Stomach (tissue), 9 donors: Measurements from ENCODE around the gene COPE. TPM values are rescaled to one million over a fixed set of nuclear protein-coding genes. Genes with fewer than 3 reads are reported as not detected.

ENCODE experiments used
- DNase-seq, 2 donors: peaks; one replicate each; pipeline versions ENCODE4 v3.0.0 to v3.0.0-alpha.2; 2013 to 2019
- H3K27ac ChIP-seq, 5 donors: fragments of 200-600 bp in 4 of 5; sonication (generic) in 4 of 5; one replicate each; pipeline ENCODE4 v1.5.1; 2013 to 2019; ENCODE audit warnings: mild to moderate bottlenecking in 1 of 5, moderate library complexity in 1 of 5
- H3K27me3 ChIP-seq, 3 donors: fragments of 200-600 bp; sonication (generic); one replicate each; pipeline ENCODE4 v1.5.1; 2017 to 2019; ENCODE audit warnings: mixed run types in 1 of 3
- H3K36me3 ChIP-seq, 4 donors: fragments of 200-600 bp; sonication (generic); 1 replicate in 3 of 4; 2 replicates in 1 of 4; pipeline ENCODE4 v1.5.1; 2016 to 2019
- H3K4me1 ChIP-seq, 4 donors: fragments of 200-600 bp; sonication (generic); one replicate each; pipeline ENCODE4 v1.5.1; 2016 to 2019
- H3K4me3 ChIP-seq, 4 donors: fragments of 200-600 bp; sonication (generic) in 3 of 4; one replicate each; pipeline ENCODE4 v1.5.1; 2016 to 2019; ENCODE audit warnings: mild to moderate bottlenecking in 1 of 4
- H3K9me3 ChIP-seq, 4 donors: fragments of 200-600 bp; sonication (generic); one replicate each; pipeline ENCODE4 v1.5.1; 2016 to 2019
- EP300 ChIP-seq: sonication (generic); formaldehyde crosslinking; IDR thresholded peaks from one replicate; pipeline ENCODE4 v1.6.1; 2017; ENCODE audit warnings: antibody characterized with exemption
- POLR2A ChIP-seq, 4 donors: fragments of 450-650 bp; IDR thresholded peaks; one replicate each; pipeline ENCODE4 v1.6.1; 2016; ENCODE audit warnings: antibody characterized with exemption in 4 of 4, control low read depth in 2 of 4, mild to moderate bottlenecking in 1 of 4, moderate library complexity in 1 of 4
- POLR2AphosphoS5 ChIP-seq, 3 donors: sonication (generic); formaldehyde crosslinking; IDR thresholded peaks; one replicate each; pipeline ENCODE4 v1.6.1; 2016; ENCODE audit warnings: antibody characterized with exemption in 3 of 3
- WGBS, 5 donors: extraction: QIAGEN DNeasy Blood & Tissue Kit in 3 of 5; methylation state at CpG; one replicate each; pipeline versions ENCODE4 v1.1.5 to v1.1.7; 2013 to 2018; 5-methylcytosine and 5-hydroxymethylcytosine counted together
- intact Hi-C: fragments of 100-400 bp; cut with DNase I; formaldehyde crosslinking; loops from one replicate; pipeline ENCODE4 v1.15.1; 2023; ENCODE audit warnings: low total_unique reads
- polyA plus RNA-seq, 3 donors: library from polyadenylated mRNA; stranded (reverse); fragments of 200-250 nt; gene quantifications; one replicate each; pipeline ENCODE4 v1.2.3, GENCODE V29; 2013
- total RNA-seq, 5 donors: library from RNA; depleted of rRNA; stranded (reverse); fragments of >200 nt; gene quantifications; one replicate each; pipeline versions ENCODE4 v1.1.0 to v1.2.3, GENCODE V29; 2014 to 2016
- TF ChIP-seq, protein P1 (sequence below), 7 experiments: fragments of 450-650 bp in 4 of 7; fragments of 200-600 bp in 3 of 7; sonication (generic) in 3 of 7; IDR thresholded peaks; one replicate each; pipeline ENCODE4 v1.5.1; 2016 to 2019; ENCODE audit warnings: antibody characterized with exemption in 7 of 7, control low read depth in 2 of 7, mild to moderate bottlenecking in 1 of 7
- donor health status: healthy with polysubstance abuse.
- donor health status: Bipolar disorder and iron deficiency.
- donor health status: healthy.

COPE gene
- total and polyA plus RNA-seq, 8 donors, result 76.7 to 283 (median 209) TPM

DNA sequence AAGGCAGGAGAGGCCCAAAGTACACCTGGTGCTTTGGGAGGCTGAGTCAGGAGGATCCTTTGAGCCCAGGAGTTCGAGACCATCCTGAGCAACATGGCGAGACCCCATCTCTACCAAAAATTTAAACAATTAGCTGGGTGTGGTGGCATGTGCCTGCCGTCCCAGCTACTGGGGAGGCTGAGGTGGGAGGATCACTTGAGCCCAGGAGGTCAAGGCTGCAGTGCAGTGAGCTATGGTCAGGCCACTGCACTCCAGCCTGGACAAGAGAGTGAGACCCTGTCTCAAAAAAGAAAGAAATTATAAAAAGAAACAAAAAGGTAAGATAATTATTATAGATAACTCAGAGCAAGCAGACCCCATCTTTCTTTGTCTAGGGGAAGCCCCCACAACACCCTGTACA lies 20.0 kb upstream of the COPE start:
- no peak for DNase-seq
- peaks cover 0 to 7% (median 0%) of the 10 kb centered on the region in 3 donors for H3K27me3 ChIP-seq
- TF ChIP-seq POLR2AphosphoS5 (IDR thresholded peaks at IDR 0.05) (no peak), EP300 (no peak), POLR2A (IDR thresholded peaks at IDR 0.05) (no peak)
- TF ChIP-seq, protein P1, sequence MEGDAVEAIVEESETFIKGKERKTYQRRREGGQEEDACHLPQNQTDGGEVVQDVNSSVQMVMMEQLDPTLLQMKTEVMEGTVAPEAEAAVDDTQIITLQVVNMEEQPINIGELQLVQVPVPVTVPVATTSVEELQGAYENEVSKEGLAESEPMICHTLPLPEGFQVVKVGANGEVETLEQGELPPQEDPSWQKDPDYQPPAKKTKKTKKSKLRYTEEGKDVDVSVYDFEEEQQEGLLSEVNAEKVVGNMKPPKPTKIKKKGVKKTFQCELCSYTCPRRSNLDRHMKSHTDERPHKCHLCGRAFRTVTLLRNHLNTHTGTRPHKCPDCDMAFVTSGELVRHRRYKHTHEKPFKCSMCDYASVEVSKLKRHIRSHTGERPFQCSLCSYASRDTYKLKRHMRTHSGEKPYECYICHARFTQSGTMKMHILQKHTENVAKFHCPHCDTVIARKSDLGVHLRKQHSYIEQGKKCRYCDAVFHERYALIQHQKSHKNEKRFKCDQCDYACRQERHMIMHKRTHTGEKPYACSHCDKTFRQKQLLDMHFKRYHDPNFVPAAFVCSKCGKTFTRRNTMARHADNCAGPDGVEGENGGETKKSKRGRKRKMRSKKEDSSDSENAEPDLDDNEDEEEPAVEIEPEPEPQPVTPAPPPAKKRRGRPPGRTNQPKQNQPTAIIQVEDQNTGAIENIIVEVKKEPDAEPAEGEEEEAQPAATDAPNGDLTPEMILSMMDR (IDR thresholded peaks at IDR 0.05), result no peak
- H3K36me3 ChIP-seq, result peaks cover 0 to 27% (median 13%) of the 10 kb centered on the region in 4 donors
- H3K27ac ChIP-seq, result no peak overlapping the region
- no peak overlapping the region for H3K4me3 ChIP-seq
- intact Hi-C loops, result no loop called here
- WGBS, 5 donors, result 89 to 100% (median 90%) methylated on average over 3 of the region's 3 CpGs
- H3K4me1 ChIP-seq, result peaks cover 12 to 28% (median 21%) of the 10 kb centered on the region in 4 donors
- H3K9me3 ChIP-seq, result no peaks in the 10 kb centered on the region

DNA sequence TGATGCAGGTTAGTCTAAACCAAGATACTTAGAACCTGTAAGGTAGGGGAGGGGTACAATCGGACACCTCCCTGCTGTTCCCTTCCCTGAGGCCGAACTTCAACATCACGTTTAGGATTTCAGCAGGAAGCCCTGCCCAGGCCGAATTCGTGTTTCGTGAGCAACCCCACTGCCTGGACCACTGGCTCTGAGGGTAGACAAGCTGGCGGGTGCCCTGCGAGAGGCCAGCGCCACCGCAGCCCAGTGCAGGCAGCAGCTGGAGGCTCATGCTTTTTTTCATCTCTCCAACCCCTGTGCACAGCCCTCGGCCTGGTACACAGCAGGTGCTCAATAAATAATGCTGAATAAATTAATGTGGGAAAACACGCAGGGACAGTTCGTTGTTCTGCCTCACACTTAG lies 14.1 kb upstream of the COPE start:
- H3K27me3 ChIP-seq, result no peaks in the 10 kb centered on the region
- H3K4me1 ChIP-seq, result peaks cover 7 to 14% (median 12%) of the 10 kb centered on the region in 4 donors
- H3K27ac ChIP-seq, result no peak overlapping the region
- H3K9me3 ChIP-seq, result no peaks in the 10 kb centered on the region
- no peak for DNase-seq
- intact Hi-C loops, result no loop called here
- peaks cover 6 to 60% (median 49%) of the 10 kb centered on the region in 4 donors for H3K36me3 ChIP-seq
- TF ChIP-seq POLR2A (IDR thresholded peaks at IDR 0.05) (no peak), EP300 (no peak), POLR2AphosphoS5 (IDR thresholded peaks at IDR 0.05) (no peak)
- TF ChIP-seq, protein P1 (IDR thresholded peaks at IDR 0.05), result no peak
- WGBS, 5 donors, result 83 to 90% (median 89%) methylated on average over 13 of the region's 13 CpGs
- H3K4me3 ChIP-seq, result no peak overlapping the region

DNA sequence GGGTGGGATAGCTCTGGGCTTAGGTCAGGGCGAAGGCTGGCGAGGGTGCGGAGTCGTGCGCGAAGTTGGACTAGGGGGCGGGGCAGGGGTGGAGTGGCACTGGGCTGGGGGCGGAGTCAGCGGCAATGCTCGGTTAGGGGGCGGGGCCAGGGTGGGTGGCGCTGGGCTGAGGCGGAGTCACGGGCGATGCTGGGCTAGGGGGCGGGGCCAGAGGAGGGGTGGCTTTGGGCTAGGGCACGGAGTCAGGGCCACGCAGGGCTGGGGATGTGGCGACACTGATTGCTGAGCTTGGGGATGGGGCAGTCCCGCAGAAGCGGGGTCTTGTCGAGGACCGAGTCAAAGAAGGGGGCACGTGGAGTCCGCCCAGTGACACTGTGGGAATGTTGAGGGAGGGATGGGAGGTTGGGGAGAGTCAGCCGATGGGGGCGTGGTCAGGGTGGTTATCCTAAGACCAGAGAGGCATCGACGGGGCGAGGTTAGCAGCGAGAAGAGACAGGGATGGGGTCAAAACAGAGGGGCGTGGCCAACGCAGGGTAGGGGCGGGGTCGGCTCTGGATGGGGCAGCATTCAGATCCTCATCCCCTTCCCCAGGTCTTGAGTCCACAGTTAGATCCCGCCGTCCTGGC lies 13.1 kb upstream of the COPE start:
- H3K36me3 ChIP-seq, result peaks cover 11 to 61% (median 51%) of the 10 kb centered on the region in 4 donors
- WGBS, 5 donors, result 9 to 20% (median 15%) methylated on average over 23 to 37 of the region's 37 CpGs
- intact Hi-C loops, result no loop called here

DNA sequence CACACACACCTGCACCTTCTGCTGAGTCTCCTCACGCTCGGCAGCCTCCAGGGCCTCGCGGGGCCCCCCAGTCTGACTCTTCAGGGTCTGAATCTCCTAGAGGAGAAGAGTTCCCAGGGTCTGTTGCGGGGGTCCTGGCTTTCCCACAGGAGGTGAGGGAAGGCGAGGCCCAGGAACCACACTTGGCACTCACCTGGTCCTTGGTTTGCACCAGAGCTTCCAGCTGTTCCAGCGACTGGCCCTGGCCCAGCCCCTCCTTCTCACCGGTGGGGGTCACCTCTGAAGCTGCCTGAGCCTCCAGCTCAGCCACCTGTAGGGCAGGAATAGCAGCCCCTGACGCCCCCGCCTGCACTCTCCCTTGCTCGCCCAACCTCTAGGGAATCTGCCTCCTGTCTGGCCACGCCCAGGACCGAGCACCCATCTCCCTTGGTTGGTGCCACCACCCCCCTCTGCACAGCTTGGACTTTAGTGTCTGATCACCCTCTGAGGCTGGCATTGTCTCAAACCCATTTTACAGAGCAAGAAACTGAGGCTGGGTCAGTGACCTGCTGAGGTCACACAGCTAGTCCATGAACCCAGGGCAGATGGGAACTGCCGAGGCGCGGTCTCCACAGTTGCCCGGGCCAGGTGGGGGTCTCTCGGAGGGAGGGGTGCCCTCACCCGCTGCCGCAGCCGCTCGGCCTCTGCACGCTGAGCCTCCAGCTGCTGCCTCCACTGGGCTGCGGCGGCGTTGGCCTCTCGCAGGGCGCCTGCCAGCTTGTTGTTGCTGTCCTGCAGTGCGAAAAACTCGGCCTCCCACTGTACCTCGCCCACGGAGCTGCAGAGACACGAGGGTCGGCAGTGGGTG lies 12.4 kb upstream of the COPE start:
- 82 to 90% (median 87%) methylated on average over 13 to 34 of the region's 34 CpGs for WGBS, 5 donors
- Histone ChIP-seq H3K36me3 (peaks cover 11 to 69% (median 58%) of the 10 kb centered on the region in 4 donors), H3K27ac (no peak overlapping the region), H3K4me1 (peaks cover 7 to 14% (median 12%) of the 10 kb centered on the region in 4 donors), H3K9me3 (no peaks in the 10 kb centered on the region), H3K4me3 (peak overlapping the region in 2 of 4 donors; percentile 24 to 33), H3K27me3 (no peaks in the 10 kb centered on the region)
- TF ChIP-seq POLR2A (IDR thresholded peaks at IDR 0.05) (no peak), POLR2AphosphoS5 (IDR thresholded peaks at IDR 0.05) (no peak)
- no peak for DNase-seq
- intact Hi-C loops, result no loop called here

More for the DNA sequence above, 13.1 kb upstream of the COPE start:
- Histone ChIP-seq H3K27ac (no peak overlapping the region), H3K4me3 (peak overlapping the region; percentile 7 to 38 (median 28)), H3K27me3 (no peaks in the 10 kb centered on the region), H3K4me1 (peaks cover 7 to 14% (median 12%) of the 10 kb centered on the region in 4 donors), H3K9me3 (no peaks in the 10 kb centered on the region)
- TF ChIP-seq POLR2A (IDR thresholded peaks at IDR 0.05) (no peak), POLR2AphosphoS5 (IDR thresholded peaks at IDR 0.05) (no peak), EP300 (no peak)
- TF ChIP-seq, protein P1 (IDR thresholded peaks at IDR 0.05), result no peak
- DNase-seq, result peak; percentile 82 to 87
